HepG2 (cell line): Measurements from ENCODE around the gene CYB5R3. TPM values are rescaled to one million over a fixed set of nuclear protein-coding genes. Genes with fewer than 3 reads are reported as not detected.

Source experiments
- ATAC-seq: fragments of 200-7000 bp; cut with Tn5 transposase; 3 replicates; pipeline ENCODE4 v1.9.1; 2020; ENCODE audit warnings: mild to moderate bottlenecking, moderate library complexity
- BruUV-seq: library from RNA; stranded (reverse); fragments of 400-500 nt; replicated peaks from 2 replicates; lab custom pipeline; 2021; lab: Mats Ljungman, UMichigan
- CTCF ChIA-PET: fragments of 300-600 bp; formaldehyde crosslinking; extraction: SDS; loops from one replicate; lab custom pipeline; 2021; ENCODE audit warnings: low total read pairs, inconsistent platforms, low intra/inter-chr PET ratio; lab: Yijun Ruan, JAX
- POLR2A ChIA-PET: fragments of 350-600 bp; sonication (Branson Sonifier 250); formaldehyde crosslinking; loops from one replicate; lab custom pipeline; 2020; ENCODE audit warnings: antibody characterized with exemption, inconsistent platforms; lab: Yijun Ruan, JAX
- DNase-seq: peaks from one replicate; pipeline ENCODE4 v3.0.0-alpha.2; 2015; ENCODE audit warnings: low spot score
- FAIRE-seq: peaks from 3 replicates; lab custom pipeline; 2011; peaks lifted over from hg19 to GRCh38; lab: Jason Lieb, UNC
- H2AFZ ChIP-seq: one replicate; pipeline ENCODE4 v1.6.1; 2011; ENCODE audit warnings: low read length, inconsistent platforms
- H3K27ac ChIP-seq: fragments of 300-600 bp; 3 replicates; pipeline ENCODE4 v1.8.0; 2011; ENCODE audit warnings: mixed run types, mild to moderate bottlenecking, mixed read lengths, low read length, inconsistent platforms; ENCODE audit not compliant: insufficient read depth; ENCODE audit errors: extremely low read length
- H3K27me3 ChIP-seq, 2 experiments: fragments of 200-600 bp in 1 of 2; 2 replicates in 1 of 2; 3 replicates in 1 of 2; pipeline versions ENCODE4 v1.6.0 to v1.8.0; 2011; ENCODE audit warnings: low read length in 2 of 2, mild to moderate bottlenecking in 2 of 2, moderate library complexity in 2 of 2, inconsistent platforms in 1 of 2; ENCODE audit not compliant: insufficient read depth in 2 of 2, control insufficient read depth in 1 of 2
- H3K36me3 ChIP-seq, 2 experiments: fragments of 200-600 bp in 1 of 2; replicated peaks in 1 of 2; 2 replicates in 1 of 2; 3 replicates in 1 of 2; pipeline versions ENCODE4 v1.5.1 to v1.8.0; 2011; ENCODE audit warnings: low read length in 2 of 2, inconsistent platforms in 1 of 2; ENCODE audit not compliant: insufficient read depth in 2 of 2, control insufficient read depth in 1 of 2
- H3K4me1 ChIP-seq: 2 replicates; pipeline ENCODE4 v1.5.1; 2012; ENCODE audit warnings: low read length, inconsistent platforms; ENCODE audit not compliant: insufficient read depth
- H3K4me2 ChIP-seq: 2 replicates; pipeline ENCODE4 v1.6.0; 2011; ENCODE audit warnings: low read depth, low read length, inconsistent platforms
- H3K4me3 ChIP-seq, 3 experiments: fragments of 200-600 bp in 1 of 3; sonication (generic), shearing (Covaris generic) in 1 of 3; replicated peaks in 1 of 3; 2 replicates each; pipeline ENCODE4 v1.5.1; 2011 to 2016; ENCODE audit warnings: low read length in 3 of 3, inconsistent platforms in 2 of 3, low read depth in 2 of 3, mild to moderate bottlenecking in 2 of 3, control low read depth in 1 of 3, mixed read lengths in 1 of 3; ENCODE audit not compliant: insufficient read depth in 1 of 3
- H3K79me2 ChIP-seq: one replicate; pipeline ENCODE4 v1.6.1; 2011; ENCODE audit warnings: low read length, inconsistent platforms; ENCODE audit not compliant: insufficient read depth
- H3K9ac ChIP-seq: 2 replicates; pipeline ENCODE4 v1.6.0; 2011; ENCODE audit warnings: mild to moderate bottlenecking, low read depth, low read length, inconsistent platforms; ENCODE audit not compliant: insufficient read depth
- H3K9me3 ChIP-seq: 2 replicates; pipeline ENCODE4 v1.5.1; 2012; ENCODE audit warnings: mild to moderate bottlenecking, low read length
- H4K20me1 ChIP-seq: 2 replicates; pipeline ENCODE4 v1.6.0; 2011; ENCODE audit warnings: inconsistent platforms, mild to moderate bottlenecking, low read length, moderate library complexity; ENCODE audit not compliant: insufficient read depth
- ATF7-NPFF ChIP-seq: sonication (generic); formaldehyde crosslinking; IDR thresholded peaks from 2 replicates; pipeline ENCODE4 v1.8.1; 2023; ENCODE audit warnings: mild to moderate bottlenecking, low read depth, missing genetic modification reagents, moderate library complexity
- CBX2 ChIP-seq, 2 experiments: fragments of 200-600 bp in 1 of 2; sonication (generic); formaldehyde crosslinking in 1 of 2; IDR thresholded peaks; 2 replicates each; pipeline versions ENCODE4 v1.7.0 to v1.8.1; 2018 to 2022; ENCODE audit warnings: low read depth in 2 of 2, low read length in 1 of 2, mild to moderate bottlenecking in 1 of 2, missing genetic modification reagents in 1 of 2
- HDAC2 ChIP-seq: sonication (generic); formaldehyde crosslinking; IDR thresholded peaks from 2 replicates; pipeline ENCODE4 v1.4.0; 2020; ENCODE audit warnings: missing genetic modification reagents
- HIC2 ChIP-seq: sonication (generic); formaldehyde crosslinking; IDR thresholded peaks from 2 replicates; pipeline ENCODE4 v1.9.0; 2022; ENCODE audit warnings: low read depth, missing genetic modification reagents
- ISX ChIP-seq: sonication (generic); formaldehyde crosslinking; conservative IDR thresholded peaks from 2 replicates; pipeline ENCODE4 v1.5.0; 2020; ENCODE audit warnings: missing genetic modification reagents
- KLF15 ChIP-seq: sonication (generic); formaldehyde crosslinking; IDR thresholded peaks from 2 replicates; pipeline ENCODE4 v1.8.1; 2023; ENCODE audit warnings: borderline replicate concordance, mild to moderate bottlenecking, inconsistent platforms, missing genetic modification reagents, mixed read lengths
- MED13 ChIP-seq: sonication (generic); formaldehyde crosslinking; IDR thresholded peaks from 2 replicates; pipeline ENCODE4 v1.5.0; 2020; ENCODE audit warnings: missing genetic modification reagents
- NFYB ChIP-seq: sonication (generic); formaldehyde crosslinking; IDR thresholded peaks from 2 replicates; pipeline ENCODE4 v1.4.0; 2020; ENCODE audit warnings: missing genetic modification reagents
- SIN3B ChIP-seq: fragments of 150-350 bp; IDR thresholded peaks from 2 replicates; pipeline ENCODE4 v1.6.1; 2014; ENCODE audit warnings: low read length
- SYNCRIP ChIP-seq: fragments of 200-400 bp; formaldehyde crosslinking; IDR thresholded peaks from 2 replicates; pipeline ENCODE4 v1.6.1; 2018; ENCODE audit warnings: mild to moderate bottlenecking, low read depth, low read length; ENCODE audit not compliant: insufficient read depth
- TRIM24 ChIP-seq: sonication (generic); formaldehyde crosslinking; IDR thresholded peaks from 2 replicates; pipeline ENCODE4 v1.8.0; 2022; ENCODE audit warnings: mild to moderate bottlenecking, missing genetic modification reagents
- ZNF121 ChIP-seq: sonication (generic); formaldehyde crosslinking; IDR thresholded peaks from 2 replicates; pipeline ENCODE4 v1.5.0; 2020; ENCODE audit warnings: mild to moderate bottlenecking, missing genetic modification reagents
- ZNF253 ChIP-seq: sonication (generic); formaldehyde crosslinking; IDR thresholded peaks from 2 replicates; pipeline ENCODE4 v1.8.0; 2022; ENCODE audit warnings: mild to moderate bottlenecking, missing genetic modification reagents, borderline replicate concordance
- ZNF256 ChIP-seq: sonication (generic); formaldehyde crosslinking; conservative IDR thresholded peaks from 2 replicates; pipeline ENCODE4 v1.4.0; 2020; ENCODE audit warnings: missing genetic modification reagents
- ZNF674 ChIP-seq: sonication (generic); formaldehyde crosslinking; IDR thresholded peaks from 2 replicates; pipeline ENCODE4 v1.5.0; 2020; ENCODE audit warnings: low read depth, mild to moderate bottlenecking, missing genetic modification reagents
- ZNF772 ChIP-seq: sonication (generic); formaldehyde crosslinking; IDR thresholded peaks from 2 replicates; pipeline ENCODE4 v1.5.0; 2020; ENCODE audit warnings: mild to moderate bottlenecking, missing genetic modification reagents
- WGBS: methylation state at CpG from one replicate; pipeline ENCODE4 v1.1.6; 2017; ENCODE audit warnings: low lambda C conversion rate; 5-methylcytosine and 5-hydroxymethylcytosine counted together
- in situ Hi-C: cut with HindIII; loops from 2 replicates; pipeline ENCODE4 v1.10.0; 2017; ENCODE audit warnings: low pct_unique_long_range_greater_than_20kb; ENCODE audit not compliant: extremely low pct_ligation_motif_present
- intact Hi-C: fragments of 100-400 bp; cut with micrococcal nuclease; formaldehyde crosslinking; loops from one replicate; pipeline ENCODE4 v1.10.0; 2022; ENCODE audit not compliant: unreplicated experiment
- polyA plus RNA-seq, 8 experiments: library from polyadenylated mRNA; depleted of rRNA in 3 of 8; stranded (reverse) in 7 of 8; unstranded in 1 of 8; fragments of >200 nt; fragmentation: Illumina TruSeq in 4 of 8; extraction: Trizol in 4 of 8; gene quantifications; 2 replicates each; pipeline versions ENCODE4 v1.2.1 to v1.2.3, GENCODE V29; 2011 to 2016; ENCODE audit warnings: low read depth in 4 of 8, missing spikeins in 1 of 8, mixed read lengths in 1 of 8; ENCODE audit not compliant: insufficient read depth in 1 of 8
- total RNA-seq, 5 experiments: library from RNA; depleted of rRNA; stranded (reverse); fragments of >200 nt; fragmentation: Illumina TruSeq; extraction: Trizol; gene quantifications; 2 replicates each; pipeline ENCODE4 v1.2.3, GENCODE V29; 2016; ENCODE audit warnings: low read depth in 1 of 5
- TF ChIP-seq, protein P1 (sequence below): sonication (generic); formaldehyde crosslinking; IDR thresholded peaks from 2 replicates; pipeline ENCODE4 v1.8.0; 2022; ENCODE audit warnings: low read depth, missing genetic modification reagents

Gene CYB5R3
- total and polyA plus RNA-seq, 2 of the 13 experiments (the other 11 are each of a cell fraction or from before 2014, with no cell fraction given): 32.4 to 305 TPM

- TF ChIP-seq ZNF256 (CRISPR knock-in tag): no peak
- no peak for TF ChIP-seq TRIM24 (CRISPR knock-in tag)
Observed at GRCh38 chr22:42693763-42694683, 44.8 kb upstream of the CYB5R3 start (continued).

GRCh38 chr22:42693055-42693762 lies 44.0 kb upstream of the CYB5R3 start:
- in situ Hi-C loops (no loop called here), intact Hi-C loops (no loop called here)
- ChIA-PET CTCF (no interaction called here), POLR2A (no interaction called here)
- Histone ChIP-seq H3K27me3 (peaks cover 0 to 1% of the 10 kb centered on the region in 2 experiments; a peak in 2 of 5 replicates), H3K4me1 (peaks cover 26% of the 10 kb centered on the region), H3K36me3 (no peaks in the 10 kb centered on the region), H3K9me3 (no peaks in the 10 kb centered on the region), H3K79me2 (no peaks in the 10 kb centered on the region), H3K27ac (no peak overlapping the region), H3K4me3 (no peak overlapping the region), H2AFZ (no peak overlapping the region), H4K20me1 (no peaks in the 10 kb centered on the region), H3K9ac (no peak overlapping the region), H3K4me2 (no peak overlapping the region)
- 84% methylated on average over 32 of the region's 51 CpGs for whole genome bisulfite sequencing
- FAIRE-seq (no peak), DNase-seq (no peak), ATAC-seq (no peak)
- TF ChIP-seq ZNF674 (CRISPR knock-in tag) (no peak), KLF15 (CRISPR knock-in tag) (no peak), NFYB (CRISPR knock-in tag) (no peak), HIC2 (no peak), ATF7-NPFF (CRISPR knock-in tag) (no peak), ISX (no peak), ZNF772 (CRISPR knock-in tag) (no peak), ZNF253 (CRISPR knock-in tag) (no peak), SIN3B (no peak), ZNF121 (CRISPR knock-in tag) (no peak), CBX2 (IDR thresholded peaks at IDR 0.05; ENCODE audit: low read depth, low read length) (no peak), CBX2 (CRISPR knock-in tag; IDR thresholded peaks at IDR 0.05; ENCODE audit: low read depth) (no peak), MED13 (CRISPR knock-in tag) (no peak), SYNCRIP (no peak), HDAC2 (CRISPR knock-in tag) (no peak)
- TF ChIP-seq, protein P1, sequence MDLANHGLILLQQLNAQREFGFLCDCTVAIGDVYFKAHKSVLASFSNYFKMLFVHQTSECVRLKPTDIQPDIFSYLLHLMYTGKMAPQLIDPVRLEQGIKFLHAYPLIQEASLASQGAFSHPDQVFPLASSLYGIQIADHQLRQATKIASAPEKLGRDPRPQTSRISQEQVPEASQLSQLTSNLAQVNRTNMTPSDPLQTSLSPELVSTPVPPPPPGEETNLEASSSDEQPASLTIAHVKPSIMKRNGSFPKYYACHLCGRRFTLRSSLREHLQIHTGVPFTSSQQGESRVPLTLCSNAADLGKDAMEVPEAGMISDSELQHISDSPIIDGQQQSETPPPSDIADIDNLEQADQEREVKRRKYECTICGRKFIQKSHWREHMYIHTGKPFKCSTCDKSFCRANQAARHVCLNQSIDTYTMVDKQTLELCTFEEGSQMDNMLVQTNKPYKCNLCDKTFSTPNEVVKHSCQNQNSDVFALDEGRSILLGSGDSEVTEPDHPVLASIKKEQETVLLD (CRISPR knock-in tag): no peak
- no TSS peak for BruUV-seq
